HCT116 (cell line): Measurements from ENCODE around the gene TTC6. TPM values are rescaled to one million over a fixed set of nuclear protein-coding genes. Genes with fewer than 3 reads are reported as not detected.
A peak's percentile ranks its signal among the peaks of the same experiment; 100 is the strongest.

Source experiments
- ATAC-seq: fragments of 200-7000 bp; cut with Tn5 transposase; 2 replicates; pipeline ENCODE4 v1.9.1; 2020; ENCODE audit warnings: mild to moderate bottlenecking, moderate library complexity
- BruUV-seq: library from RNA; stranded (reverse); fragments of 400-500 nt; replicated peaks from 2 replicates; lab custom pipeline; 2021; lab: Mats Ljungman, UMichigan
- CTCF ChIA-PET: fragments of 300-600 bp; sonication (Branson Sonifier 250); formaldehyde crosslinking; loops from one replicate; lab custom pipeline; 2021; ENCODE audit warnings: antibody characterized with exemption; lab: Charles Lee
- POLR2A ChIA-PET: fragments of 300-600, 350-600 bp; sonication (Branson Sonifier 250); formaldehyde crosslinking; loops from one replicate; lab custom pipeline; 2021; ENCODE audit warnings: antibody characterized with exemption; lab: Charles Lee
- RAD21 ChIA-PET, 2 experiments: fragments of 300-600 bp; sonication (Branson Sonifier 250); formaldehyde crosslinking; loops; one replicate each; lab custom pipeline; 2023; ENCODE audit warnings: low total read pairs in 2 of 2; ENCODE audit not compliant: uncharacterized antibody in 2 of 2, unreplicated experiment in 2 of 2, low non-redundant PET in 1 of 2; lab: Charles Lee
- DNase-seq: peaks from one replicate; pipeline ENCODE4 v3.0.0-alpha.2; 2010; ENCODE audit warnings: low read depth, low spot score
- H2AFZ ChIP-seq: fragments of 200-600 bp; shearing (Covaris generic), sonication (generic); 2 replicates; pipeline ENCODE4 v1.6.1; 2017; ENCODE audit warnings: low read depth, mixed run types, mixed read lengths, antibody characterized with exemption, low read length; ENCODE audit not compliant: poor library complexity, severe bottlenecking
- H3K27ac ChIP-seq: 2 replicates; pipeline ENCODE4 v1.5.1; 2012; ENCODE audit warnings: low read depth, low read length
- H3K27me3 ChIP-seq: fragments of 200-600 bp; sonication (generic); 2 replicates; pipeline ENCODE4 v1.6.1; 2016; ENCODE audit warnings: mixed run types, low read length, mixed read lengths; ENCODE audit not compliant: insufficient read depth
- H3K36me3 ChIP-seq, 2 experiments: fragments of 200-500 bp in 1 of 2; fragments of 200-600 bp in 1 of 2; sonication (Bioruptor generic) in 1 of 2; sonication (generic) in 1 of 2; 2 replicates each; pipeline versions ENCODE4 v1.5.1 to v1.6.1; 2014 to 2016; ENCODE audit warnings: low read length in 2 of 2, inconsistent platforms in 1 of 2, mixed read lengths in 1 of 2, mixed run types in 1 of 2; ENCODE audit not compliant: insufficient read depth in 2 of 2, control insufficient read depth in 1 of 2
- H3K4me1 ChIP-seq, 2 experiments: fragments of 200-600 bp in 1 of 2; sonication (generic) in 1 of 2; 2 replicates each; pipeline versions ENCODE4 v1.5.1 to v1.6.1; 2012 to 2017; ENCODE audit warnings: low read length in 2 of 2, inconsistent platforms in 1 of 2, mild to moderate bottlenecking in 1 of 2, mixed read lengths in 1 of 2, mixed run types in 1 of 2, moderate library complexity in 1 of 2; ENCODE audit not compliant: insufficient read depth in 2 of 2, control insufficient read depth in 1 of 2
- H3K4me2 ChIP-seq: fragments of 200-600 bp; sonication (generic); 2 replicates; pipeline ENCODE4 v1.6.1; 2017; ENCODE audit warnings: mixed run types, low read length, mixed read lengths
- H3K4me3 ChIP-seq, 2 experiments: fragments of 200-600 bp in 1 of 2; sonication (generic) in 1 of 2; replicated peaks in 1 of 2; 2 replicates each; pipeline ENCODE4 v1.5.1; 2011 to 2016; ENCODE audit warnings: low read length in 2 of 2, control low read depth in 1 of 2, low read depth in 1 of 2, mild to moderate bottlenecking in 1 of 2, mixed read lengths in 1 of 2, mixed run types in 1 of 2
- H3K79me2 ChIP-seq: fragments of 200-600 bp; sonication (generic); 2 replicates; pipeline ENCODE4 v1.6.1; 2017; ENCODE audit warnings: mild to moderate bottlenecking, mixed run types, low read length, moderate library complexity, mixed read lengths; ENCODE audit not compliant: insufficient read depth
- H3K9ac ChIP-seq: fragments of 200-600 bp; sonication (generic); 2 replicates; pipeline ENCODE4 v1.6.1; 2016; ENCODE audit warnings: low read length, mixed read lengths
- H3K9me2 ChIP-seq: fragments of 200-600 bp; sonication (generic), shearing (Covaris generic); 2 replicates; pipeline ENCODE4 v1.6.1; 2017; ENCODE audit warnings: mixed run types, mild to moderate bottlenecking, moderate library complexity; ENCODE audit not compliant: insufficient read depth
- H3K9me3 ChIP-seq, 2 experiments: fragments of 200-500 bp in 1 of 2; fragments of 200-600 bp in 1 of 2; sonication (Bioruptor generic) in 1 of 2; sonication (generic) in 1 of 2; 2 replicates each; pipeline ENCODE4 v1.6.1; 2014 to 2017; ENCODE audit warnings: low read length in 2 of 2, mixed read lengths in 2 of 2, inconsistent platforms in 1 of 2, low read depth in 1 of 2, mild to moderate bottlenecking in 1 of 2, mixed run types in 1 of 2, moderate library complexity in 1 of 2; ENCODE audit not compliant: control insufficient read depth in 1 of 2, insufficient read depth in 1 of 2
- H4K20me1 ChIP-seq: fragments of 200-600 bp; sonication (generic), shearing (Covaris generic); 2 replicates; pipeline ENCODE4 v1.6.1; 2017; ENCODE audit warnings: mixed run types, mild to moderate bottlenecking, moderate library complexity; ENCODE audit not compliant: insufficient read depth
- CBX3 ChIP-seq: IDR thresholded peaks from 2 replicates; pipeline ENCODE4 v1.6.1; 2012; ENCODE audit warnings: low read depth
- ELF1 ChIP-seq: IDR thresholded peaks from 2 replicates; pipeline ENCODE4 v1.6.1; 2012; ENCODE audit warnings: low read depth, borderline replicate concordance
- RAD21 ChIP-seq: IDR thresholded peaks from 2 replicates; pipeline ENCODE4 v1.6.1; 2012; ENCODE audit warnings: low read depth, mild to moderate bottlenecking
- SP1 ChIP-seq: IDR thresholded peaks from 2 replicates; pipeline ENCODE4 v1.6.1; 2012; ENCODE audit warnings: low read depth
- intact Hi-C: fragments of 100-400 bp; cut with micrococcal nuclease; formaldehyde crosslinking; loops from 2 replicates; pipeline ENCODE4 v1.10.0; 2022
- total RNA-seq: library from RNA; stranded (reverse); gene quantifications from one replicate; pipeline ENCODE4 v1.2.1, GENCODE V29; 2021; ENCODE audit not compliant: unreplicated experiment
- TF ChIP-seq, protein P1 (sequence below): IDR thresholded peaks from 2 replicates; pipeline ENCODE4 v1.6.1; 2012
- TF ChIP-seq, protein P2 (sequence below): IDR thresholded peaks from 2 replicates; pipeline ENCODE4 v1.6.1; 2012; ENCODE audit warnings: low read depth
- TF ChIP-seq, protein P3 (sequence below): IDR thresholded peaks from 2 replicates; pipeline ENCODE4 v1.6.1; 2011; ENCODE audit warnings: mild to moderate bottlenecking, low read length, moderate library complexity; ENCODE audit not compliant: insufficient replicate concordance; ENCODE audit errors: extremely low read depth

Gene TTC6
- total RNA-seq, 1 experiment from 2014 or later: 0.10 TPM

DNA sequence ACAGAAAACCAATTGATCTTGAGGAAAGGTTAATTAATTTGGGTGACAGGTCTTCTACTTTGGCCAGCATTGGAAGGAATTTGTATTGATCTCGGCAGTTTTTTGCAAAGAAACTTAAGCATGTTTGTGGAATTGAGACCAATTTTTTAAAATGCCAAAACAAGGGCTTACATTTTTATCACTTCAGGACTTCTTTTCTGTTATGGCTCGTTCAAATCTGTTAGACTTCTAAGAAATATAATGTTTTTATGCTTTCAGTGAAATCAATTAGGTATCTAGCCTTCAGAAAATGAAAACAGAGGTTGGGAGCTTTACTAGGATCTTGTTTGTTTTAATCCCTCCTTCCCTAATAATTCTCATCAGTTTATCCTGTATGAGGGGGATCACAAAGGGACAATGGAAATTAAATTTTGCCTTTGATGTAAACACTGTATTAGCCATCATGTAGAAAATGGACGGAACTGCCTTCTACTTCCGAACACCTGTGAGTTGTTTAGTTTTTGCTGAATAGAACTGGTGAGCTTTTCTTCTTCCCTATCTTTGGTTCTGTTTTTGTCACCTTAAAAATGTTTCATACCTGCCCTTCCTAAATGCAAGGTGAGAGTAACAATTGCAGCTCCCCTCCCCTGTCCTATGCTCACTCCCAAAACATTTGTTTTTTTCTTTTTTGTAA, 8.2 kb upstream of the TTC6 start:
- H3K4me1 ChIP-seq: peaks cover 5 to 25% of the 10 kb centered on the region in 2 experiments
- H3K27ac ChIP-seq: no peak overlapping the region
- H3K9me3 ChIP-seq: no peaks in the 10 kb centered on the region
- TF ChIP-seq, protein P1, sequence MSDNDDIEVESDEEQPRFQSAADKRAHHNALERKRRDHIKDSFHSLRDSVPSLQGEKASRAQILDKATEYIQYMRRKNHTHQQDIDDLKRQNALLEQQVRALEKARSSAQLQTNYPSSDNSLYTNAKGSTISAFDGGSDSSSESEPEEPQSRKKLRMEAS: no peak
- TF ChIP-seq SP1 (no peak), CBX3 (no peak), RAD21 (no peak), ELF1 (no peak)
- TF ChIP-seq, protein P2, sequence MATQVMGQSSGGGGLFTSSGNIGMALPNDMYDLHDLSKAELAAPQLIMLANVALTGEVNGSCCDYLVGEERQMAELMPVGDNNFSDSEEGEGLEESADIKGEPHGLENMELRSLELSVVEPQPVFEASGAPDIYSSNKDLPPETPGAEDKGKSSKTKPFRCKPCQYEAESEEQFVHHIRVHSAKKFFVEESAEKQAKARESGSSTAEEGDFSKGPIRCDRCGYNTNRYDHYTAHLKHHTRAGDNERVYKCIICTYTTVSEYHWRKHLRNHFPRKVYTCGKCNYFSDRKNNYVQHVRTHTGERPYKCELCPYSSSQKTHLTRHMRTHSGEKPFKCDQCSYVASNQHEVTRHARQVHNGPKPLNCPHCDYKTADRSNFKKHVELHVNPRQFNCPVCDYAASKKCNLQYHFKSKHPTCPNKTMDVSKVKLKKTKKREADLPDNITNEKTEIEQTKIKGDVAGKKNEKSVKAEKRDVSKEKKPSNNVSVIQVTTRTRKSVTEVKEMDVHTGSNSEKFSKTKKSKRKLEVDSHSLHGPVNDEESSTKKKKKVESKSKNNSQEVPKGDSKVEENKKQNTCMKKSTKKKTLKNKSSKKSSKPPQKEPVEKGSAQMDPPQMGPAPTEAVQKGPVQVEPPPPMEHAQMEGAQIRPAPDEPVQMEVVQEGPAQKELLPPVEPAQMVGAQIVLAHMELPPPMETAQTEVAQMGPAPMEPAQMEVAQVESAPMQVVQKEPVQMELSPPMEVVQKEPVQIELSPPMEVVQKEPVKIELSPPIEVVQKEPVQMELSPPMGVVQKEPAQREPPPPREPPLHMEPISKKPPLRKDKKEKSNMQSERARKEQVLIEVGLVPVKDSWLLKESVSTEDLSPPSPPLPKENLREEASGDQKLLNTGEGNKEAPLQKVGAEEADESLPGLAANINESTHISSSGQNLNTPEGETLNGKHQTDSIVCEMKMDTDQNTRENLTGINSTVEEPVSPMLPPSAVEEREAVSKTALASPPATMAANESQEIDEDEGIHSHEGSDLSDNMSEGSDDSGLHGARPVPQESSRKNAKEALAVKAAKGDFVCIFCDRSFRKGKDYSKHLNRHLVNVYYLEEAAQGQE: no peak
- TF ChIP-seq, protein P3, sequence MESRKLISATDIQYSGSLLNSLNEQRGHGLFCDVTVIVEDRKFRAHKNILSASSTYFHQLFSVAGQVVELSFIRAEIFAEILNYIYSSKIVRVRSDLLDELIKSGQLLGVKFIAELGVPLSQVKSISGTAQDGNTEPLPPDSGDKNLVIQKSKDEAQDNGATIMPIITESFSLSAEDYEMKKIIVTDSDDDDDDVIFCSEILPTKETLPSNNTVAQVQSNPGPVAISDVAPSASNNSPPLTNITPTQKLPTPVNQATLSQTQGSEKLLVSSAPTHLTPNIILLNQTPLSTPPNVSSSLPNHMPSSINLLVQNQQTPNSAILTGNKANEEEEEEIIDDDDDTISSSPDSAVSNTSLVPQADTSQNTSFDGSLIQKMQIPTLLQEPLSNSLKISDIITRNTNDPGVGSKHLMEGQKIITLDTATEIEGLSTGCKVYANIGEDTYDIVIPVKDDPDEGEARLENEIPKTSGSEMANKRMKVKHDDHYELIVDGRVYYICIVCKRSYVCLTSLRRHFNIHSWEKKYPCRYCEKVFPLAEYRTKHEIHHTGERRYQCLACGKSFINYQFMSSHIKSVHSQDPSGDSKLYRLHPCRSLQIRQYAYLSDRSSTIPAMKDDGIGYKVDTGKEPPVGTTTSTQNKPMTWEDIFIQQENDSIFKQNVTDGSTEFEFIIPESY: no peak
- TF ChIP-seq, all 23 proteins: peak for 0
- Histone ChIP-seq H4K20me1 (no peaks in the 10 kb centered on the region), H3K36me3 (no peaks in the 10 kb centered on the region), H3K79me2 (no peaks in the 10 kb centered on the region), H3K4me2 (peak overlapping the region; percentile 60), H3K27me3 (no peaks in the 10 kb centered on the region), H3K9ac (no peak overlapping the region), H2AFZ (no peak overlapping the region), H3K4me3 (peak overlapping the region; percentile 32 to 46), H3K9me2 (no peaks in the 10 kb centered on the region)
- intact Hi-C loops: no loop called here
- ATAC-seq (no peak), DNase-seq (no peak)
- no TSS peak for BruUV-seq
- ChIA-PET POLR2A (no interaction called here), CTCF (no interaction called here), RAD21 (no interaction called here)
